ENCODE data around the gene CDK2.

DNA sequence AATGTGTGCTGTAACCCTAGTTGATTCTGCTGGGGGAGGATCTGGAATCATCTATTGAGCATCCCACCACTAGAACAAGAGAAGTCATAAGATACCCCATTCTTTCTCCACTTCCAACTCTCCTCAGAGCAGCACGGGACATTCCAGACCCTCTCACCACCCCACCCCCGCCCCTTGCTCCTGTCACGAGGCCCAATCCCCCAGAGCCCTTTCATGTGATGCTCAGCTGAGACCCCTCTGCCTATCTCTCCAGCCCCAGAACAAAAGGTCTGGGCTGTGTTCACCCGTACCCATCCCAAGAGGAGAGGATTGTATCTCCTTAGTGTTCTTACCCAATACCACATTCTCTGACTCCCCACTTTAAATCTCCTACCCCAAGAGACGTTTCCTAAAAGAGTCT is 1.4 kb upstream of the CDK2 start:
- TF ChIP-seq, protein P1, sequence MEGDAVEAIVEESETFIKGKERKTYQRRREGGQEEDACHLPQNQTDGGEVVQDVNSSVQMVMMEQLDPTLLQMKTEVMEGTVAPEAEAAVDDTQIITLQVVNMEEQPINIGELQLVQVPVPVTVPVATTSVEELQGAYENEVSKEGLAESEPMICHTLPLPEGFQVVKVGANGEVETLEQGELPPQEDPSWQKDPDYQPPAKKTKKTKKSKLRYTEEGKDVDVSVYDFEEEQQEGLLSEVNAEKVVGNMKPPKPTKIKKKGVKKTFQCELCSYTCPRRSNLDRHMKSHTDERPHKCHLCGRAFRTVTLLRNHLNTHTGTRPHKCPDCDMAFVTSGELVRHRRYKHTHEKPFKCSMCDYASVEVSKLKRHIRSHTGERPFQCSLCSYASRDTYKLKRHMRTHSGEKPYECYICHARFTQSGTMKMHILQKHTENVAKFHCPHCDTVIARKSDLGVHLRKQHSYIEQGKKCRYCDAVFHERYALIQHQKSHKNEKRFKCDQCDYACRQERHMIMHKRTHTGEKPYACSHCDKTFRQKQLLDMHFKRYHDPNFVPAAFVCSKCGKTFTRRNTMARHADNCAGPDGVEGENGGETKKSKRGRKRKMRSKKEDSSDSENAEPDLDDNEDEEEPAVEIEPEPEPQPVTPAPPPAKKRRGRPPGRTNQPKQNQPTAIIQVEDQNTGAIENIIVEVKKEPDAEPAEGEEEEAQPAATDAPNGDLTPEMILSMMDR (IDR thresholded peaks at IDR 0.05): no peak
- no peak for TF ChIP-seq POLR2A (IDR thresholded peaks at IDR 0.05)

Data from thyroid gland (tissue), 4 donors.